K562 (cell line): ENCODE data around the gene ERRFI1. TPM values are rescaled to one million over a fixed set of nuclear protein-coding genes. Genes with fewer than 3 reads are reported as not detected.
A peak's percentile ranks its signal among the peaks of the same experiment; 100 is the strongest.

Experiments
- CBX1 ChIP-seq: sonication (generic); IDR thresholded peaks from 2 replicates; pipeline ENCODE4 v1.6.1; 2016; ENCODE audit warnings: antibody characterized with exemption, low read depth, mild to moderate bottlenecking
- CBX2 ChIP-seq: fragments of 200-600 bp; sonication (generic); IDR thresholded peaks from one replicate; pipeline ENCODE4 v1.6.1; 2012; ENCODE audit warnings: mild to moderate bottlenecking, low read length, inconsistent platforms; ENCODE audit not compliant: insufficient read depth, poor library complexity, severe bottlenecking
- CCNT2 ChIP-seq: IDR thresholded peaks from 2 replicates; pipeline ENCODE4 v1.6.1; 2011; ENCODE audit warnings: borderline replicate concordance, low read depth, mild to moderate bottlenecking, moderate library complexity, mixed read lengths, low read length; ENCODE audit not compliant: insufficient read length; ENCODE audit errors: extremely low read depth
- CREB1 ChIP-seq, 2 experiments: sonication (generic) in 1 of 2; formaldehyde crosslinking in 1 of 2; IDR thresholded peaks; 2 replicates each; pipeline versions ENCODE4 v1.6.1 to v1.8.0; 2012 to 2022; ENCODE audit warnings: inconsistent platforms in 1 of 2, mild to moderate bottlenecking in 1 of 2, missing genetic modification reagents in 1 of 2, moderate library complexity in 1 of 2
- CREM ChIP-seq: IDR thresholded peaks from 2 replicates; pipeline ENCODE4 v1.6.1; 2014; ENCODE audit warnings: antibody characterized with exemption, low read depth
- ELF2 ChIP-seq: fragments of 250-450 bp; sonication (Bioruptor Pico); IDR thresholded peaks from 2 replicates; pipeline ENCODE4 v1.5.0; 2021; ENCODE audit warnings: mild to moderate bottlenecking
- FOSL1 ChIP-seq: fragments of 200-800 bp; sonication (Bioruptor generic); conservative IDR thresholded peaks from 2 replicates; pipeline ENCODE4 v1.6.1; 2016; ENCODE audit warnings: missing genetic modification characterization, missing compliant biosample characterization
- FOXP1 ChIP-seq: sonication (generic); formaldehyde crosslinking; IDR thresholded peaks from 2 replicates; pipeline ENCODE4 v1.8.0; 2022; ENCODE audit warnings: mild to moderate bottlenecking, missing genetic modification reagents
- GTF2A2 ChIP-seq: IDR thresholded peaks from 2 replicates; pipeline ENCODE4 v1.6.1; 2016; ENCODE audit warnings: mild to moderate bottlenecking, missing genetic modification characterization, missing compliant biosample characterization
- HDAC1 ChIP-seq, 2 experiments: fragments of 450-650 bp; IDR thresholded peaks; 2 replicates each; pipeline ENCODE4 v1.6.1; 2016 to 2017; ENCODE audit warnings: inconsistent platforms in 1 of 2, mild to moderate bottlenecking in 1 of 2, moderate library complexity in 1 of 2
- HMGN3 ChIP-seq: IDR thresholded peaks from 2 replicates; pipeline ENCODE4 v1.6.1; 2011; ENCODE audit warnings: borderline replicate concordance, low read depth, mild to moderate bottlenecking, mixed read lengths, low read length; ENCODE audit not compliant: insufficient read length; ENCODE audit errors: extremely low read depth
- JUN ChIP-seq, 2 experiments: sonication (generic) in 1 of 2; formaldehyde crosslinking in 1 of 2; IDR thresholded peaks; 2 replicates each; pipeline versions ENCODE4 v1.6.1 to v1.8.0; 2012 to 2022; ENCODE audit warnings: borderline replicate concordance in 2 of 2, mild to moderate bottlenecking in 2 of 2, improper control_type of control experiment in 1 of 2, low read depth in 1 of 2, low read length in 1 of 2, missing genetic modification reagents in 1 of 2
- KAT2B ChIP-seq: IDR thresholded peaks from one replicate; pipeline ENCODE4 v1.6.1; 2012; ENCODE audit warnings: low read depth, mild to moderate bottlenecking, control low read depth, inconsistent platforms, low read length, moderate library complexity
- MBD1 ChIP-seq: fragments of 250-450 bp; sonication (Bioruptor Pico); IDR thresholded peaks from 2 replicates; pipeline ENCODE4 v1.8.0; 2022; ENCODE audit warnings: inconsistent platforms
- MNT ChIP-seq, 2 experiments: fragments of 450-650 bp; conservative IDR thresholded peaks; 2 replicates each; pipeline ENCODE4 v1.6.1; 2017; ENCODE audit warnings: mild to moderate bottlenecking in 2 of 2, moderate library complexity in 2 of 2
- MYC ChIP-seq, 2 experiments: fragments of 250-450 bp in 1 of 2; sonication (Bioruptor Pico) in 1 of 2; IDR thresholded peaks; 2 replicates each; pipeline versions ENCODE4 v1.5.1 to v1.6.1; 2012 to 2021; ENCODE audit warnings: low read depth in 2 of 2, borderline replicate concordance in 1 of 2, improper control_type of control experiment in 1 of 2, low read length in 1 of 2, mild to moderate bottlenecking in 1 of 2, moderate library complexity in 1 of 2
- POLR2A ChIP-seq: fragments of 450-650 bp; conservative IDR thresholded peaks from 2 replicates; pipeline ENCODE4 v1.6.1; 2016
- RNF2 ChIP-seq: sonication (generic); IDR thresholded peaks from 2 replicates; pipeline ENCODE4 v1.6.1; 2016
- TCF7 ChIP-seq: sonication (generic); IDR thresholded peaks from 2 replicates; pipeline ENCODE4 v1.6.1; 2016; ENCODE audit warnings: antibody characterized with exemption, borderline replicate concordance
- TEAD4 ChIP-seq, 2 experiments: sonication (generic) in 1 of 2; formaldehyde crosslinking in 1 of 2; IDR thresholded peaks; 2 replicates each; pipeline versions ENCODE4 v1.6.1 to v1.8.0; 2012 to 2022; ENCODE audit warnings: borderline replicate concordance in 1 of 2, inconsistent platforms in 1 of 2, low read length in 1 of 2, mild to moderate bottlenecking in 1 of 2, missing genetic modification reagents in 1 of 2
- ZBTB1 ChIP-seq: sonication (generic); formaldehyde crosslinking; IDR thresholded peaks from 2 replicates; pipeline ENCODE4 v1.8.1; 2023; ENCODE audit warnings: missing genetic modification reagents, low read depth, mild to moderate bottlenecking, borderline replicate concordance
- ZNF232 ChIP-seq: sonication (generic); formaldehyde crosslinking; IDR thresholded peaks from 2 replicates; pipeline ENCODE4 v1.8.0; 2022; ENCODE audit warnings: mild to moderate bottlenecking, missing genetic modification reagents
- ZNF551 ChIP-seq: fragments of 250-450 bp; sonication (Bioruptor Pico); IDR thresholded peaks from 2 replicates; pipeline ENCODE4 v1.5.0; 2021; ENCODE audit warnings: mild to moderate bottlenecking, moderate library complexity
- polyA plus RNA-seq, 8 experiments: library from polyadenylated mRNA; depleted of rRNA in 4 of 8; stranded (reverse) in 5 of 8; unstranded in 3 of 8; fragments of >200 nt; fragmentation: Nextera tagmentation in 2 of 8; fragmentation: Illumina TruSeq in 1 of 8; extraction: Ambion mirVana in 2 of 8; extraction: Trizol in 1 of 8; gene quantifications; 2 replicates each; pipeline versions ENCODE4 v1.2.1 to v1.2.3, GENCODE V29; 2011 to 2014; ENCODE audit warnings: inconsistent platforms in 1 of 8, missing spikeins in 1 of 8
- total RNA-seq, 7 experiments: library from RNA; depleted of rRNA in 6 of 7; stranded (reverse); fragments of >200 nt in 6 of 7; fragmentation: Illumina TruSeq in 2 of 7; extraction: Trizol in 2 of 7; gene quantifications; 2 replicates each; pipeline versions ENCODE4 v1.2.1 to v1.2.3, GENCODE V29; 2011 to 2021; ENCODE audit warnings: low replicate concordance in 1 of 7

Gene ERRFI1
- total and polyA plus RNA-seq, 9 of the 15 experiments (the other 6 are each of a cell fraction or from before 2014, with no cell fraction given): 0.67 to 4.4 (median 1.1) TPM

GRCh38 chr1:8026153-8026975 lies at the start of gene ERRFI1 (continued):
- TF ChIP-seq ZBTB1 (CRISPR knock-in tag) (peak; percentile 85; the same call in 1 of the 2 replicates), ZNF232 (CRISPR knock-in tag) (peak; percentile 88), CBX1 (peak; percentile 20; the same call in 1 of the 2 replicates), ZNF551 (CRISPR knock-in tag) (no peak), TEAD4 (IDR thresholded peaks at IDR 0.05; ENCODE audit: low read length) (no peak; the same call in 1 of the 2 replicates), TEAD4 (CRISPR knock-in tag; IDR thresholded peaks at IDR 0.05; ENCODE audit: borderline replicate concordance) (peak; percentile 90), CCNT2 (peak; percentile 90), ELF2 (CRISPR knock-in tag) (no peak), CREB1 (IDR thresholded peaks at IDR 0.05) (peak; percentile 31; the same call in 1 of the 2 replicates), CREB1 (CRISPR knock-in tag; IDR thresholded peaks at IDR 0.05) (peak; percentile 85), RNF2 (peak; percentile 90), FOXP1 (CRISPR knock-in tag) (peak; percentile 99), CREM (peak; percentile 76), HMGN3 (peak; percentile 65), CBX2 (peak; percentile 15), JUN (IDR thresholded peaks at IDR 0.05; ENCODE audit: borderline replicate concordance, low read depth, low read length) (no peak), JUN (CRISPR knock-in tag; IDR thresholded peaks at IDR 0.05; ENCODE audit: borderline replicate concordance) (peak; percentile 89), TCF7 (no peak), GTF2A2 (peak; percentile 82), POLR2A (no peak; the same call in 1 of the 2 replicates), KAT2B (no peak), MBD1 (CRISPR knock-in tag) (peak; percentile 86; the same call in 1 of the 2 replicates), HDAC1 (IDR thresholded peaks at IDR 0.05) (no peak), MYC (IDR thresholded peaks at IDR 0.05; ENCODE audit: low read depth, low read length) (0 out of 2 replicates have a peak, but pooled peaks have one; percentile 19), MYC (CRISPR knock-in tag; IDR thresholded peaks at IDR 0.05; ENCODE audit: borderline replicate concordance, low read depth) (no peak), FOSL1 (tag) (no peak), MNT (conservative IDR thresholded peaks at IDR 0.05) (peak in 1 of 2 experiments; percentile 45; a peak in 2 of 4 replicates)
